COLO829 (cell line): Measurements from ENCODE around the gene VPS39.

Source experiments
- DNase-seq: peaks from one replicate; pipeline ENCODE4 v3.0.0; 2012; ENCODE audit warnings: low spot score

VPS39 gene

GRCh38 chr15:42130246-42130986, 77.7 kb downstream of the VPS39 start:
- no peak for DNase-seq

- DNase-seq, result no peak
Measured at GRCh38 chr15:42129364-42129763, 78.7 kb downstream of the VPS39 start.

- DNase-seq, result no peak
Measured at GRCh38 chr15:42128476-42128875, 79.6 kb downstream of the VPS39 start.

GRCh38 chr15:42123546-42123945, 84.6 kb downstream of the VPS39 start:
- DNase-seq, result no peak

- no peak for DNase-seq
Measured at GRCh38 chr15:42121682-42122081, 86.4 kb downstream of the VPS39 start.

- DNase-seq, result no peak
Measured at GRCh38 chr15:42121021-42121420, 87.1 kb downstream of the VPS39 start.

GRCh38 chr15:42120285-42120684, 87.8 kb downstream of the VPS39 start:
- no peak for DNase-seq

GRCh38 chr15:42119446-42119760, 88.7 kb downstream of the VPS39 start:
- no peak for DNase-seq

GRCh38 chr15:42118650-42119445, 89.3 kb downstream of the VPS39 start:
- DNase-seq, result no peak

- DNase-seq, result no peak
Measured at GRCh38 chr15:42111924-42112323, 96.2 kb downstream of the VPS39 start.

GRCh38 chr15:42110367-42110766, 97.7 kb downstream of the VPS39 start:
- no peak for DNase-seq

- DNase-seq, result no peak
Measured at GRCh38 chr15:42108806-42109205, 99.3 kb downstream of the VPS39 start.
